Gastroesophageal sphincter (tissue), 4 donors: ENCODE measurements around the gene SMARCA2. TPM values are rescaled to one million over a fixed set of nuclear protein-coding genes. Genes with fewer than 3 reads are reported as not detected.

ENCODE experiments used
- ATAC-seq: fragments of 150-250 bp; one replicate; pipeline ENCODE4 v1.9.1; 2016; ENCODE audit warnings: mild to moderate bottlenecking, moderate library complexity
- H3K27ac ChIP-seq, 4 donors: fragments of 200-600 bp; sonication (generic) in 3 of 4; 1 replicate in 3 of 4; 2 replicates in 1 of 4; pipeline ENCODE4 v1.5.1; 2016 to 2019
- H3K27me3 ChIP-seq: fragments of 200-600 bp; sonication (generic); one replicate; pipeline ENCODE4 v1.5.1; 2019
- H3K36me3 ChIP-seq, 2 donors: fragments of 200-600 bp; sonication (generic); one replicate each; pipeline ENCODE4 v1.5.1; 2019; ENCODE audit warnings: control low read depth in 1 of 2
- H3K4me1 ChIP-seq, 3 donors: fragments of 200-600 bp; sonication (generic); 1 replicate in 2 of 3; 2 replicates in 1 of 3; pipeline ENCODE4 v1.5.1; 2016 to 2019; ENCODE audit warnings: control low read depth in 2 of 3
- H3K4me3 ChIP-seq, 2 donors: fragments of 200-600 bp; sonication (generic); one replicate each; pipeline ENCODE4 v1.5.1; 2019; ENCODE audit warnings: mild to moderate bottlenecking in 1 of 2, moderate library complexity in 1 of 2
- H3K9me3 ChIP-seq, 3 donors: fragments of 200-600 bp; sonication (generic); one replicate each; pipeline ENCODE4 v1.5.1; 2017 to 2019; ENCODE audit warnings: control low read depth in 2 of 3
- CTCF ChIP-seq, 4 experiments: fragments of 200-600 bp in 2 of 4; fragments of 450-650 bp in 2 of 4; sonication (generic) in 1 of 4; IDR thresholded peaks; one replicate each; pipeline ENCODE4 v1.5.1; 2017 to 2019; ENCODE audit warnings: antibody characterized with exemption in 4 of 4, mild to moderate bottlenecking in 2 of 4, moderate library complexity in 2 of 4
- EP300 ChIP-seq: sonication (generic); formaldehyde crosslinking; IDR thresholded peaks from one replicate; pipeline ENCODE4 v1.6.1; 2017; ENCODE audit warnings: antibody characterized with exemption, mild to moderate bottlenecking
- POLR2A ChIP-seq, 2 donors: fragments of 450-650 bp; IDR thresholded peaks; one replicate each; pipeline ENCODE4 v1.6.1; 2017; ENCODE audit warnings: antibody characterized with exemption in 2 of 2, mild to moderate bottlenecking in 2 of 2, moderate library complexity in 1 of 2
- POLR2AphosphoS5 ChIP-seq: sonication (generic); formaldehyde crosslinking; IDR thresholded peaks from one replicate; pipeline ENCODE4 v1.6.1; 2017; ENCODE audit warnings: antibody characterized with exemption
- WGBS, 2 donors: methylation state at CpG; one replicate each; pipeline ENCODE4 v1.1.5; 2018; ENCODE audit warnings: low coverage in 1 of 2; 5-methylcytosine and 5-hydroxymethylcytosine counted together
- total RNA-seq, 4 donors: library from RNA; depleted of rRNA; stranded (reverse); fragments of >200 nt; gene quantifications; one replicate each; pipeline ENCODE4 v1.1.0, GENCODE V29; 2016

The SMARCA2 gene
- 100 to 1,000 TPM in 2 of 4 donors, 10 to 100 TPM in 2; 90.5 to 133 (median 98.5) TPM for total RNA-seq

DNA sequence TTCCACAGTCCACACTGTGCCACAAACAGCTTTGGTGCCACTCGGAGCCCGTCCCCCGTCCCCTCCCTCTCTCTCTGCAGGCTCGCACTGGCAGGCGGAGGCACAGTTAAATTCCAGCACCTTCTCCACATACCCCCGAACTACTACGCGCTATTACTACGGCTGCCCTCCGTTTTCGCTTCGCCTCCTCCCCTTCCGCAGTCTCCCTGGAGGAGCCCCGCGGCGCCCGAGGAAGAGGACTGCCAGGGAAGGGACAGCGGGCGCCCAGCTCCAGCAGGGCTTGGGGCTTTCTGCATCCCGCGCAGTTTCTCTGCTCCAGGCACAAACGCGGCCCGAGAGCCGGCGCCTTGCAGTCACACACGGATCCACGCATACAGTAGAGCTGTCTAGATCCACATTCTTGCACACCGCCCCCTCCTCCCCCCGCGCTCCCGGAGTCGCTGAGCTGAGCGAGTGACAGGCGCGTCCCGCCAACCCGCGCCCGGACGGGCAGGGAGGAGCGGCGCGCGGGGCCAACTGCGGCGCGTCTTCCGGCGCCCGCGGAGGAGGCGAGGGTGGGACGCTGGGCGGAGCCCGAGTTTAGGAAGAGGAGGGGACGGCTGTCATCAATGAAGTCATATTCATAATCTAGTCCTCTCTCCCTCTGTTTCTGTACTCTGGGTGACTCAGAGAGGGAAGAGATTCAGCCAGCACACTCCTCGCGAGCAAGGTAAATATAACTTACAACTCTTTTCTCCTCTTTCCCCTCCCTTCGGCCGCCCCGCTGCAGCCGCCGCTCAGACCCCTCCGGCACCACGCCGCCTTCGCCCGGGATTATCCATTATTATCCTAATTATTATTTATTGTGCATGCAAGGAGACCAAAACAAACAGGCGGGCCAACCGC lies at the start of gene SMARCA2:
TSS of gene SMARCA2 (plus strand) at position 652 of the 885 bp plus-strand sequence. CDS start 13,676 bp downstream, outside the sequence.
- peak within 1 kb of the TSS; percentile 92 to 100 (median 98) for H3K27ac ChIP-seq
- peak; percentile 92 for ATAC-seq
- peak within 1 kb of the TSS; percentile 58 to 96 for H3K4me3 ChIP-seq
- H3K27me3 ChIP-seq, result no peaks in the 10 kb centered on the region
- peak; percentile 96 for TF ChIP-seq POLR2AphosphoS5
- no peak for TF ChIP-seq EP300
- peak; percentile 75 to 85 for TF ChIP-seq POLR2A (IDR thresholded peaks at IDR 0.05)
- no peak for TF ChIP-seq CTCF (IDR thresholded peaks at IDR 0.05)
- WGBS, 2 donors, result 0 to 1% methylated on average over 11 to 19 of the region's 71 CpGs
- H3K9me3 ChIP-seq, result no peaks in the 10 kb centered on the region
- H3K36me3 ChIP-seq, result no peaks in the 10 kb centered on the region
- H3K4me1 ChIP-seq, result peaks cover 2 to 33% (median 11%) of the 10 kb centered on the region in 3 donors

DNA sequence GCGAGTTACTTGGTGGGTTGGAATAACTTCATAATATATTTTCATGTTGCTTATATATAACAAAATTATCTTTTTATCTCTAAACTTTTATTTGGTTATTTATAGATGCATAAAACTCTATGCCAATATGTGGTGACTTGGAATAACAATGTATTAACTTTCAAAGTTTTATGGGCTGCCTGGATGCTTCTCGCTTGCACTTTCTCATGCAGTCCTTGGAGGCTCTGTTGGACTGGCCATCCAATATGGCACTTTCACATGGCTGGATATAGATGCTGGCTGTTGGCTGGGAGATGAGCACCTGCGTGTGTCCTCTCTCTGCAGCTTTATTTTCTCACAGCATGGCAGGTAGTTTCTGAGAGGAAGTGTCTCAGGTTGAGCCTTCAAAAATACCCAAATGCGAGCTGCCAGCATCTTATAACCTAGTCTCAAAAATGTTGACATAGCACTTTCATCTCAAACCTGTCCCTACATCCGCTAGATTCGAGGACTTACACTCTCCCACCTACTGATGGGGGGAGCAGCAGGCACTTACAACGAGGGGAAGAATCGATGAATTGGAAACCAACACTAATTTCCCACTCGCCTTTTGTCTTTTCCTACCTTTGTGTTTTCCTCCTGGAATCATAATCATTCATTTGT lies 48.3 kb upstream of the SMARCA2 start:
- Histone ChIP-seq H3K4me3 (no peak overlapping the region), H3K9me3 (no peaks in the 10 kb centered on the region), H3K27ac (no peak overlapping the region), H3K27me3 (no peaks in the 10 kb centered on the region), H3K4me1 (no peaks in the 10 kb centered on the region), H3K36me3 (no peaks in the 10 kb centered on the region)
- TF ChIP-seq POLR2AphosphoS5 (no peak), CTCF (IDR thresholded peaks at IDR 0.05) (no peak), EP300 (no peak), POLR2A (IDR thresholded peaks at IDR 0.05) (no peak)
- 89% methylated on average over 9 of the region's 9 CpGs for WGBS, 2 donors
- no peak for ATAC-seq

DNA sequence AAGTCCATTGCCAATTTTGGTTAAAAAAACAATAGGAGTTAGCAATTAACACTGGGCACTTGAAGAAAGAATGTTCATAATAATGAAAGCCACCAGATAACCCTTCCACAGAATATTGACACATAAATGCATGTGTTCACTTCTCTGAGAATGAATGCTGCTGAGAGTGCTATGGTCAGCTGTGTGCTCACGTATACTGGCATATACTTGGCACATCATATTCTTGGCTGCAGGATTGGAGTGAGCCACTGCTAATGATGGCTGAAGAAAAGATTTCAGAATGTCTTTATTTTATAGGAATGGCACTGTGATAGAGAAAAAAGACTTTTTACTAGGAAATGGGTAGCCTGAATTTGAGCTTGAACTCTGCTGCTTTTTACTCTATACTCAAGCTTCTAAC lies 46.0 kb upstream of the SMARCA2 start:
- Histone ChIP-seq H3K27ac (no peak overlapping the region), H3K9me3 (no peaks in the 10 kb centered on the region), H3K4me1 (no peaks in the 10 kb centered on the region), H3K4me3 (no peak overlapping the region), H3K36me3 (no peaks in the 10 kb centered on the region), H3K27me3 (no peaks in the 10 kb centered on the region)
- ATAC-seq, result no peak
- TF ChIP-seq POLR2AphosphoS5 (no peak), POLR2A (IDR thresholded peaks at IDR 0.05) (no peak), CTCF (IDR thresholded peaks at IDR 0.05) (no peak), EP300 (no peak)
- WGBS, 2 donors, result 18 to 33% methylated on average over 1 of the region's 1 CpG

DNA sequence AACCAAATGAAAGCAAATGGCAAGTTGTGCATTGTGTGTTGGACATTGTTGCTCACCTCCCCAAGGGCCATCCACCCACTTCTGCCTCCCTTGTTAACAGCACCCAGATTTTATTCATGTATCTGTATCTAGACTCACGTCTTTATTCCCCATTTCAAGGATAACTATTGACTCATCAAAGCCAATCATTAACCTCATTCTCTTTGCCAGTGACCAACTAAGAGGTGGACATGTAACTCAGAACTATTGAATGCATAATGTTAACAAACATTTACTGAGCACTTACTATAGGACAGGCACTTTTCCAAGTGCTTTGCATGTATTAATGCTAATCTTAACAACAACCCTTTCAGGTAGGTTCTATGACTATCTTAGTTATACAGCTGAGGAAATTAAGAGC lies 45.2 kb upstream of the SMARCA2 start:
- no peak for ATAC-seq
- no peaks in the 10 kb centered on the region for H3K4me1 ChIP-seq
- H3K27me3 ChIP-seq, result no peaks in the 10 kb centered on the region
- no peaks in the 10 kb centered on the region for H3K9me3 ChIP-seq
- TF ChIP-seq POLR2AphosphoS5, result no peak
- no peak for TF ChIP-seq EP300
- TF ChIP-seq POLR2A (IDR thresholded peaks at IDR 0.05), result no peak
- TF ChIP-seq CTCF (IDR thresholded peaks at IDR 0.05), result no peak
- WGBS, 2 donors, result 92 to 94% methylated on average over 1 of the region's 1 CpG
- no peak overlapping the region for H3K4me3 ChIP-seq
- H3K36me3 ChIP-seq, result no peaks in the 10 kb centered on the region
- no peak overlapping the region for H3K27ac ChIP-seq
